Activated CD8-positive, alpha-beta memory T cell treated with anti-CD3 and anti-CD28 coated beads, Interleukin-2, amount 50 U/mL, for 24 hours (primary cell): ENCODE data around the gene PIP5K1B.

Source experiments
- DNase-seq: peaks from one replicate; pipeline ENCODE4 v3.0.0-alpha.2; 2020; ENCODE audit errors: extremely low read depth

The PIP5K1B gene

DNA sequence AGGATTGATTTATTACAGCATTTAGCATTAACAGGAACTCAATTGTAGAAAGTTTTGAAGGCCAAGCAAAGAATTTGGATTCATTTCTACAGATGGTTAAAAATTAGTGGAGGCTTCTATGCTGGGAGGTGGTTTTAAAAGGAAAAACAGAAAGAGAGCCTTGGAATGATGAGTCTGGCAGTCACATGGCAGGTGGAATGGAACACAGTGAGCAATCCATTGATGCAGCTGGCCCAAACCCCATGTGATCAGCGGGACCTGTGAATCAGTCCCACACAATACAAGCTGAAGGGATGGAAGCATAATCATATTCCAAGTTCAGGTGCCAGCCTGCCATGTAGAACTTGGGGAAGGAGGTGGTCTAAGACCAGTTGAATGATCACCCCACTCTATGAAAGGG, 147.9 kb downstream of the PIP5K1B start:
- DNase-seq = no peak

GRCh38 chr9:68859347-68859746, 154.3 kb downstream of the PIP5K1B start:
- no peak for DNase-seq

- no peak for DNase-seq
These were observed 155.4 kb downstream of the PIP5K1B start for GRCh38 chr9:68860419-68860818.

DNA sequence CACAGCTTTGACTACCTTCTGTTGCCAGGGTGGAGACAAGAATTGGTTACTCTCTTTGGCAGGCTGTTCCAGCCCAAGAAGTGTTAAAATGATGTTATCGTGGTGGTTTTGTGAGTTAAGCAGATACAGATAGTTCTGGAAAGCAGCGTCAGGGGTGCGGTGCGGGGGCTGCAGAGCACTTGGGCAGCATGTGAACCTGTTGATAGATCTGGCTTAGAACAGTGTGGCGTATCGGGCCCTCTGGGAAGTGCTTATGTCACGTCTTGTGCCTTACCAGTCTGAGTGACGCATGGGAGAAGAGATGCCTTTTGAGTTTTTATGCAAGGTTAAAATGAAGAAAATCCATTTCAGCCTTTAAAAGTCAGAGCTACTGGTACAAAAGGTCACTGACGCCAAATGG, 156.4 kb downstream of the PIP5K1B start:
- no peak for DNase-seq

DNA sequence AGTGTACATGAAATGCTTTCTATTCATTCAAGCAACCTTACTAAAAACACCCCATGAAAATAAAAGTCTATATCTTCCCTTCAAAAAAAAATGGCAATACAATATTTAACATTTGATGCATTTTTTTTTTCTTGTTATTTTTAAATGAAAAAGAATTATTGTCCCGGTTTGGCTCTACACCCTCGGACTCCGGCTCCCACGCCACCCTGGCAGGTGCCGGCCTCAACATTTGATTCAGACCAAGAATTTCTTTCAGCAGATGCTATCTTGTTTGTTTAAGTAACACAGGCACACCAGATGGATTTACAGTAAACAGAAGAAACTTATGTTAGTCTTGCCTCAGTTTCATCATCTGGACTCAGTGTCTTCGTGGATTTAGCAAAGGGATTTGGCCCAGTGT, 162.0 kb downstream of the PIP5K1B start:
- DNase-seq = no peak

DNA sequence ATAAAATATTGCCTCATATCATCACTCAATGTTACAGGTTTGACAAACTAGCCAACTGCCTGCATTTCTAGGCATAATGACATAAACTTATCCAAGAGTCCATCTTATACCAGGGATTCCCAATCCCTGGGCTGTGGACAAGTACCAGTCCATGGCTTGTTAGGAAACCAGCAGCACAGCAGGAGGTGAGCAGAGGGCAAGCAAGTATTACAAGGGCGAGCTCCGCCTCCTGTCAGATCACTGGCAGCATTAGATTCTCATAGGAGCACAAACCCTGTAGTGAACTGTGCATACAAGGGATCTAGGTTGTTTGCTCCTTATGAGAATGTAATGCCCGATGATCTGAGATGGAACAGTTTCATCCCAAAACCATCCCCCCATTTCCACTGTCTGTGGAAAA, 164.0 kb downstream of the PIP5K1B start:
- DNase-seq = no peak

- DNase-seq = no peak
These were observed 165.0 kb downstream of the PIP5K1B start for GRCh38 chr9:68870086-68870485.

- DNase-seq = no peak
These were observed 166.2 kb downstream of the PIP5K1B start for GRCh38 chr9:68871236-68871635.

DNA sequence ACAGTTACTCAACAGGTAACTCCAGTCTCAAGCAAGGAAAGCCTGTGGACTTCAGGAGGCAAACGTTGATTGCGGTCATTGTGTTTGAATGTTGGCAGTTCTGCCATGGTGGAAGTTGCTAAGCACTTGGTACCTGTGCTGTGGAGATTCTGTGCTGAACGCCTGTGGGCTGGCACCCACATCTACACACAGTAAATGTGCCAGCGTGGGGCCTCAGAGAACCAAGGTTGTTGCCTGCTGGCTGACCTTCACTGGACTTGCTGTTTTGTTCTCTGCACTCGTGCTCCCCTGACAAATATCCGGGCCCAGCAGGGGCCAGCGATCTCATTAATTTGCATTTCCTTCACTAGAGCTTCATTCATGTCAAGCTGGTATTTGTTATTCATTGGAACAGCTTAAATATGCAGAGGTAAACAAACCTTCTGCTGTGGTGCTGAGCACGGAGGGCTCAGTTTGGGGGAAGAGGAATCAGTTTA, 167.0 kb downstream of the PIP5K1B start:
- no peak for DNase-seq

DNA sequence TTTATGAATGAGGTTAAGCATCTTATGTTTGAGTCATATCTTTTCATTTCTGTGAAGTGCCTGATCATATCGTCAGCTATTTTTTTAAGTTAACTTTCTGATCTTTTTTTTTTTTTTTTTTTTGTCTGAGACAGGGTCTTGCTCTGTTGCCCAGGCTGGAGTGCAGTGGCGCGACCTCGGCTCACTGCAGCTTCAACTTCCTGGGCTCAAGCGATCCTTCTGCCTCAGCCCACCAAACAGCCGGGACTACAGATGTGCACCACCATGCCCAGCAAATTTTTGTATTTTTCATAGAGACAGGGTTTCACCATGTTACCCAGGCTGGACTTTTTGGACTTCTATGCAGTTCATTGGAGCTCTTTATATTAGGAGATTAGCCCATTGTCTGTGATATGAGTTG, 168.1 kb downstream of the PIP5K1B start:
- DNase-seq = no peak

DNA sequence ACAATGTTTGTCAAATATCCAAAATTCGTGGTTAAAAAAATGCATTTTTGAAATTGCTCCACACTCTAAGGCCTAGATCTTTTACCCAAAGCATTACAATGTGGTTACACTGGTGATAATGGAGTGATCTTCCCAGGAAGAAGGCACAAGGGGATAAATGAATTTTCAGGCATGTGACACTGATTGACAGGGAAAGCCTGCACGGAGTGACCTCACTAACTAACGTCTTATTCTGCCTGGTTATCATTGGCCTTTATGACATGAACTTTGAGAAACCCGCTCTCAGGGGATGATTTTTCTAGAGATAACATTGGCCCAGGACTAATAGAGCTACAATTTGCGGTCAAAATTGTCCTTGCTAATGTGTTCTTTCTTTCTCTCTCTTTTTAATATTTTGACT, 171.2 kb downstream of the PIP5K1B start:
- DNase-seq = no peak

DNA sequence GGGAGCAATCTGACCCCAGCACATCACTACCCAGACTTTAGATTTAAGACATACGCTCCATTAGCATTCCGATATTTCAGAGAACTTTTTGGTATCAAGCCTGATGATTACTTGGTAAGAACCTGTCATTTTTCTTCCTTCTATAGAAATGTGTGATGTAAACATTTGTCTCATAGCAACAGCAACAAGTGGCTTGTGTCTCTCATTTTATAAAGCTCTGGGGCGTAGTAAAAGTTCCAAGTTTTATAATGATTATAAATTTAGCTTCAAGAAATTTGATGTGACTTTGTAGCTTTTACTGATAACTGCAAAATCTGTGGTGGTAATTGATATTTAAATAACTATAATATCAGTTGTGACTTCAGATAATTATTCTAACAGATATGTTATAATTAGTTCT, 171.6 kb downstream of the PIP5K1B start:
- DNase-seq = no peak

DNA sequence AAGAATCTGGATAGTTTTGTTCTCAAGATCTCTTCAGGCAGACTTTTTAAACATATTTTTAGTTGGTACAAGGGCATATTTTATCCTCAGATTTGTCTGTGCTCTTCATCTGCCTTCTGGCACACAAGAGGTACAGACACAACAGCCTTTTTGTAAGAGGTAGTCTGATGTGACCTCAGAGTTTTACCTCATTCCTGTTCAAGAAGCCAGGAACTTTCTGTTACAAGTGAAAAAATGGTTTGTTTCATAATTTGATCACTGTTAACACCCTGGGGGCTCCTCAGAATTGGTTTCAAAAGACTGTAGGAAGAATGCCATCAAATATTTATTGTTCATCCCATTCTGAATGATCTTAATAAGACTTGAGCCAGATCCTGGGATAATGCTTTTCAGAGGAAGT, 172.2 kb downstream of the PIP5K1B start:
- DNase-seq = no peak

- DNase-seq = no peak
These were observed 173.4 kb downstream of the PIP5K1B start for GRCh38 chr9:68878450-68878849.

DNA sequence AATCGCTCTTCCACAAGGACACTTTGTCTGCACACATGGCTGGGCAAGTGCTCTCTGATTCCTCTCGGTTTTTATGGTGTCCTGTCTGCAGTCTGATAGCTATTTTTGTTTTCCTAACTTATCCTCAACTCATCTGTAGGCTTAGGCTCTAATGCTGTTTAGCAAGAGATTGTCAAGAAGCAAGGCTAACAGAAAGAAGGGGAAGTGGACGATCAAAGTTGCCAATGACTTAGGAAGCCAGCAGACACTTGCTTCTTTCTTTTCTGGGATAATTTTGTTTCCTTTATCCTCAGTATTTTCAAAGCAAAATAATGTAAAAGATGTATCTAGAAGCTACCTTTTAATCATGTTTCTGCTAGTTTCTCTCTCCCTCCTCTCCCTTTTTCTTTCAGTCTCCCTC, 178.2 kb downstream of the PIP5K1B start:
- DNase-seq = no peak

DNA sequence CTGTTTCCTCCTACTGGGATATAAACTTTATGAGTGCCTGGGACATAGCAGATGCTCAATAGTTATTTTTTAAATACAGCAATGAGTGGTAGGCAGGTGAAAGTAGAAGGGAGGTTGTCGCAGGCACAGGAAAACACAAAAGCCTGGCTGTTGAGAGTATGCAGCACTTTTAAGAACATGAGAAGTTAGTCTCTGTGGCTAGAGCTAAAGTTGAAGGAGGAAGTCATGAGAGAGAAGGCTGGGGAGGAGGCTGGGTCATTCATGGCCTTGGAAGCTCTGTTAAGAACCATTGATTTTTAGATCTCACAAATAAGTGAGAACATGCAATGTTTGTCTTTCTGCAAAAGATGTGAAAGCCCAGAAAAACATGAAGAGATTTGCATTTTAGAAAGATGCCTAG, 182.2 kb downstream of the PIP5K1B start:
- DNase-seq = no peak

- DNase-seq = no peak
These were observed 189.5 kb downstream of the PIP5K1B start for GRCh38 chr9:68894502-68894901.

DNA sequence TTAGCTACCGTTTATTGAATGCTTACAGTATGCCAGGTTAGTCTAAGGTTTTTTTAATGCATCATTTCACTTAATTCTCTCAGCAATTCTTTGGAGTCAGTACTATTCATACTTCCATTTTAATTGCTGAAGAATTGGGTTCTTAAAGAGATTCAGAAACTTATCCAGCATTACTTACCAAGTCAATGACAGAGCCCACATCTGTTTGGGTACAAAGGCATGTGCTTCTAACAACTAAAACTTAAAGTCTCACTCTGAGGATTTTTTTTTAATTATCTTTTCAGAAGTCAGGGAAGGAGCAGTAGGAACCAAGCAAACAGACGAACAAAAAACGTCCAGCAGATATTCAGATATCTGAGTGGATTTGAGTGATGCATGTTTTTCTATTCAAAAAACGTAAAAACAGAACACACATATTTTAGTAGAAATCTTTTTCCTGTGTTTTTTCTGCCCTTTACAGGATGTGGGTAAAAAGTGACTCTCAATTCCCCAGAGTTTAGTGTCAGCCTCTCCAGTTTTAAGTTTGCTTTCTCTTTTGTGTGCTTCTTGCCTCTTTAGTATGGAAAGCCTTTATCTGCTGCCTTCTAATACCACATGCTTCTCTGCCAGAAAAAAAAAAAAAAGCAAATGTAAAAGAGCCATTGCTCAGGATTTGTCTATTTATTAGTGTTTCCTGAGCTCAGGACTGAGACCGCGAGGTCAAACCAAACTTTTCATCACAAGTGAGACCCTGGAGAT, 190.9 kb downstream of the PIP5K1B start:
- DNase-seq = no peak

DNA sequence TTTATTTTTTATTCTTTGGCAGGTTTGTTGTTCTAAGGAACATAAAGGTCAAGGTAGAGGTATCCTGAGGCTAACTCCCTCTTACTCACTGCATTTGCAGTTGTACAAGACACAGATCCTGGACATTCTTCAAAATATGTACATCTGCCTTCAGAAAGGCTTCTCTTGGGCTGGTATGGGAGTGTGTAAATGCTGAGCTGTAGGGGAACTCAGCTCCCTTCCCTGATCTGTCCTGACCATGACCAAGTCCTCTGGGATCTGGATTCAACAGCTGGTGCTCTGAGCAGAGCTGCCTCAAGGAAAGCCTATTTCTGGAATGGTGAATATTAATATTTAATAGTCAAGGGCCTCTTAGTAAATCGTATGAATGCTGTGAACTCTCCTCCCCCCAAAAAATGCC, 191.4 kb downstream of the PIP5K1B start:
- no peak for DNase-seq

GRCh38 chr9:68897577-68898145, 192.6 kb downstream of the PIP5K1B start:
- DNase-seq = no peak

- no peak for DNase-seq
These were observed 193.9 kb downstream of the PIP5K1B start for GRCh38 chr9:68898781-68899439.

- no peak for DNase-seq
These were observed 199.4 kb downstream of the PIP5K1B start for GRCh38 chr9:68904454-68904853.

GRCh38 chr9:68905129-68905528, 200.1 kb downstream of the PIP5K1B start:
- DNase-seq = no peak
